ENCODE measurements around the gene KCNN3. TPM values are rescaled to one million over a fixed set of nuclear protein-coding genes. Genes with fewer than 3 reads are reported as not detected.

Gene KCNN3
- total RNA-seq, 1 experiment from 2014 or later: 0.26 TPM

GRCh38 chr1:154758346-154758745 lies 111.7 kb downstream of the KCNN3 start:
- Histone ChIP-seq H3K9me2 (replicated peaks; ENCODE audit: low read length) (no peaks in the 10 kb centered on the region), H3K9ac (ENCODE audit: low read length) (no peak overlapping the region), H3K4me2 (ENCODE audit: low read length) (no peak overlapping the region), H3K36me3 (ENCODE audit: low read depth, low read length) (no peaks in the 10 kb centered on the region), H4K20me1 (ENCODE audit: low read length) (no peaks in the 10 kb centered on the region), H3K9me3 (ENCODE audit: low read length) (no peaks in the 10 kb centered on the region), H3K4me1 (ENCODE audit: insufficient read depth, low read length) (no peaks in the 10 kb centered on the region), H3K4me3 (ENCODE audit: low read length) (no peak overlapping the region), H3K27me3 (ENCODE audit: low read length) (peaks cover 43% of the 10 kb centered on the region), H2AFZ (ENCODE audit: low read length) (no peak overlapping the region), H3F3A (ENCODE audit: low read length, unreplicated experiment) (no peaks in the 10 kb centered on the region), H3K27ac (ENCODE audit: low read length) (no peak overlapping the region), H3K79me2 (ENCODE audit: low read length) (no peaks in the 10 kb centered on the region)
- no TSS peak for BruUV-seq (replicated peaks)
- CTCF ChIA-PET: no interaction called here
- ATAC-seq (no peak), DNase-seq (no peak)
- intact Hi-C loops (cut with micrococcal nuclease): no loop called here
- TF ChIP-seq, protein P1, sequence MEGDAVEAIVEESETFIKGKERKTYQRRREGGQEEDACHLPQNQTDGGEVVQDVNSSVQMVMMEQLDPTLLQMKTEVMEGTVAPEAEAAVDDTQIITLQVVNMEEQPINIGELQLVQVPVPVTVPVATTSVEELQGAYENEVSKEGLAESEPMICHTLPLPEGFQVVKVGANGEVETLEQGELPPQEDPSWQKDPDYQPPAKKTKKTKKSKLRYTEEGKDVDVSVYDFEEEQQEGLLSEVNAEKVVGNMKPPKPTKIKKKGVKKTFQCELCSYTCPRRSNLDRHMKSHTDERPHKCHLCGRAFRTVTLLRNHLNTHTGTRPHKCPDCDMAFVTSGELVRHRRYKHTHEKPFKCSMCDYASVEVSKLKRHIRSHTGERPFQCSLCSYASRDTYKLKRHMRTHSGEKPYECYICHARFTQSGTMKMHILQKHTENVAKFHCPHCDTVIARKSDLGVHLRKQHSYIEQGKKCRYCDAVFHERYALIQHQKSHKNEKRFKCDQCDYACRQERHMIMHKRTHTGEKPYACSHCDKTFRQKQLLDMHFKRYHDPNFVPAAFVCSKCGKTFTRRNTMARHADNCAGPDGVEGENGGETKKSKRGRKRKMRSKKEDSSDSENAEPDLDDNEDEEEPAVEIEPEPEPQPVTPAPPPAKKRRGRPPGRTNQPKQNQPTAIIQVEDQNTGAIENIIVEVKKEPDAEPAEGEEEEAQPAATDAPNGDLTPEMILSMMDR (conservative IDR thresholded peaks at IDR 0.05; ENCODE audit: low read depth, low read length): no peak
- TF ChIP-seq EZH2phosphoT487 (IDR thresholded peaks at IDR 0.05; ENCODE audit: borderline replicate concordance, low read length): no peak
- no peak for TF ChIP-seq EZH2 (IDR thresholded peaks at IDR 0.05; ENCODE audit: low read length, unreplicated experiment)
- POLR2A ChIA-PET (ENCODE audit: unreplicated experiment): no interaction called here

- TF ChIP-seq, protein P1 (conservative IDR thresholded peaks at IDR 0.05; ENCODE audit: low read depth, low read length): no peak
- no peak for TF ChIP-seq EZH2phosphoT487 (IDR thresholded peaks at IDR 0.05; ENCODE audit: borderline replicate concordance, low read length)
- no peak for TF ChIP-seq EZH2 (IDR thresholded peaks at IDR 0.05; ENCODE audit: low read length, unreplicated experiment)
- Histone ChIP-seq H3K9me2 (replicated peaks; ENCODE audit: low read length) (no peaks in the 10 kb centered on the region), H3K79me2 (ENCODE audit: low read length) (no peaks in the 10 kb centered on the region), H3K4me1 (ENCODE audit: insufficient read depth, low read length) (no peaks in the 10 kb centered on the region), H3K4me2 (ENCODE audit: low read length) (no peak overlapping the region), H3K9me3 (ENCODE audit: low read length) (no peaks in the 10 kb centered on the region), H3K9ac (ENCODE audit: low read length) (no peak overlapping the region), H4K20me1 (ENCODE audit: low read length) (no peaks in the 10 kb centered on the region), H3K4me3 (ENCODE audit: low read length) (no peak overlapping the region), H3K36me3 (ENCODE audit: low read depth, low read length) (no peaks in the 10 kb centered on the region), H2AFZ (ENCODE audit: low read length) (no peak overlapping the region), H3K27ac (ENCODE audit: low read length) (no peak overlapping the region), H3F3A (ENCODE audit: low read length, unreplicated experiment) (no peaks in the 10 kb centered on the region), H3K27me3 (ENCODE audit: low read length) (peaks cover 40% of the 10 kb centered on the region)
- CTCF ChIA-PET: no interaction called here
- intact Hi-C loops (cut with micrococcal nuclease): no loop called here
- BruUV-seq (replicated peaks): no TSS peak
- POLR2A ChIA-PET (ENCODE audit: unreplicated experiment): no interaction called here
- no peak for DNase-seq
- ATAC-seq: no peak
These were observed 113.1 kb downstream of the KCNN3 start for GRCh38 chr1:154756793-154757548.
